ENCODE measurements around the gene SQOR.
A peak's percentile ranks its signal among the peaks of the same experiment; 100 is the strongest.

SQOR gene

GRCh38 chr15:45594835-45595530, 39.8 kb upstream of the SQOR start:
- H3K27me3 ChIP-seq (ENCODE audit: insufficient read depth, poor library complexity, severe bottlenecking) = no peaks in the 10 kb centered on the region
- TF ChIP-seq POLR2AphosphoS5 (IDR thresholded peaks at IDR 0.05; ENCODE audit: low read depth) = no peak
- TF ChIP-seq SPI1 (IDR thresholded peaks at IDR 0.05; ENCODE audit: borderline replicate concordance, low read depth) = no peak
- TF ChIP-seq REST (IDR thresholded peaks at IDR 0.05; ENCODE audit: insufficient replicate concordance, low read depth) = no peak
- TF ChIP-seq CTCF (IDR thresholded peaks at IDR 0.05; ENCODE audit: insufficient read depth, low read length) = no peak
- no peak for TF ChIP-seq GABPA (IDR thresholded peaks at IDR 0.05; ENCODE audit: low read depth)
- no peak for DNase-seq (ENCODE audit: low read depth in 1 of 2, low spot score in 1 of 2)
- no peak overlapping the region for H3K27ac ChIP-seq (replicated peaks)
- H3K4me3 ChIP-seq (replicated peaks; ENCODE audit: insufficient read depth, low read length) = no peak overlapping the region

GRCh38 chr15:45603881-45604280, 30.9 kb upstream of the SQOR start:
- TF ChIP-seq GABPA (IDR thresholded peaks at IDR 0.05; ENCODE audit: low read depth) = no peak
- peak; percentile 20; the same call in 1 of the 2 replicates for TF ChIP-seq SPI1 (IDR thresholded peaks at IDR 0.05; ENCODE audit: borderline replicate concordance, low read depth)
- no peak overlapping the region for H3K4me3 ChIP-seq (replicated peaks; ENCODE audit: insufficient read depth, low read length)
- no peaks in the 10 kb centered on the region for H3K27me3 ChIP-seq (ENCODE audit: insufficient read depth, poor library complexity, severe bottlenecking)
- no peak overlapping the region for H3K27ac ChIP-seq (replicated peaks)
- no peak for DNase-seq (ENCODE audit: low read depth in 1 of 2, low spot score in 1 of 2)

- peak; percentile 77 for TF ChIP-seq SPI1 (IDR thresholded peaks at IDR 0.05; ENCODE audit: borderline replicate concordance, low read depth)
- no peak for TF ChIP-seq CTCF (IDR thresholded peaks at IDR 0.05; ENCODE audit: insufficient read depth, low read length)
- no peak for TF ChIP-seq POLR2AphosphoS5 (IDR thresholded peaks at IDR 0.05; ENCODE audit: low read depth)
- TF ChIP-seq GABPA (IDR thresholded peaks at IDR 0.05; ENCODE audit: low read depth) = no peak
- no peak for TF ChIP-seq REST (IDR thresholded peaks at IDR 0.05; ENCODE audit: insufficient replicate concordance, low read depth)
- no peak for DNase-seq (ENCODE audit: low read depth in 1 of 2, low spot score in 1 of 2)
Measured at GRCh38 chr15:45604326-45604725, 30.5 kb upstream of the SQOR start.

GRCh38 chr15:45606413-45606812, 28.4 kb upstream of the SQOR start:
- Histone ChIP-seq H3K4me3 (replicated peaks; ENCODE audit: insufficient read depth, low read length) (no peak overlapping the region), H3K27me3 (ENCODE audit: insufficient read depth, poor library complexity, severe bottlenecking) (no peaks in the 10 kb centered on the region), H3K27ac (replicated peaks) (no peak overlapping the region)
- DNase-seq (ENCODE audit: low read depth in 1 of 2, low spot score in 1 of 2) = peak in 1 of 2 experiments; percentile 49
- TF ChIP-seq CTCF (IDR thresholded peaks at IDR 0.05; ENCODE audit: insufficient read depth, low read length) (no peak), GABPA (IDR thresholded peaks at IDR 0.05; ENCODE audit: low read depth) (no peak), REST (IDR thresholded peaks at IDR 0.05; ENCODE audit: insufficient replicate concordance, low read depth) (no peak), SPI1 (IDR thresholded peaks at IDR 0.05; ENCODE audit: borderline replicate concordance, low read depth) (no peak), POLR2AphosphoS5 (IDR thresholded peaks at IDR 0.05; ENCODE audit: low read depth) (no peak)

More at GRCh38 chr15:45604326-45604725, 30.5 kb upstream of the SQOR start:
- no peaks in the 10 kb centered on the region for H3K27me3 ChIP-seq (ENCODE audit: insufficient read depth, poor library complexity, severe bottlenecking)
- 0 out of 2 replicates have a peak overlapping the region, but pooled peaks have one; percentile 2 for H3K27ac ChIP-seq (replicated peaks)
- H3K4me3 ChIP-seq (replicated peaks; ENCODE audit: insufficient read depth, low read length) = no peak overlapping the region
